K562 (cell line): ENCODE results near the gene SNCG. TPM values are rescaled to one million over a fixed set of nuclear protein-coding genes. Genes with fewer than 3 reads are reported as not detected.

ENCODE experiments used
- ATAC-seq: fragments of 200-7000 bp; cut with Tn5 transposase; 3 replicates; pipeline ENCODE4 v1.9.1; 2020; ENCODE audit warnings: moderate library complexity
- BruUV-seq: library from RNA; stranded (reverse); fragments of 400-500 nt; replicated peaks from 2 replicates; lab custom pipeline; 2021; lab: Mats Ljungman, UMichigan
- CTCF ChIA-PET: fragments of 300-600 bp; formaldehyde crosslinking; extraction: SDS; loops from one replicate; lab custom pipeline; 2021; ENCODE audit warnings: low intra/inter-chr PET ratio; lab: Yijun Ruan, JAX
- POLR2A ChIA-PET: fragments of 300-600, 350-650 bp; sonication (Branson Sonifier 250); formaldehyde crosslinking; extraction: SDS; loops from one replicate; lab custom pipeline; 2021; ENCODE audit warnings: antibody characterized with exemption, inconsistent platforms; lab: Yijun Ruan, JAX
- DNase-seq, 4 experiments: peaks; one replicate each; pipeline versions ENCODE4 v3.0.0 to v3.0.0-alpha.2; 2011 to 2018; ENCODE audit warnings: low spot score in 3 of 4, mixed read lengths in 3 of 4; ENCODE audit errors: extremely low read depth in 1 of 4
- FAIRE-seq: peaks from 2 replicates; lab custom pipeline; 2011; peaks lifted over from hg19 to GRCh38; lab: Jason Lieb, UNC
- H2AFZ ChIP-seq: 2 replicates; pipeline ENCODE4 v1.6.0; 2011; ENCODE audit warnings: low read depth, low read length, control low read depth, inconsistent platforms
- H3K27ac ChIP-seq: fragments of 200-600 bp; 3 replicates; pipeline ENCODE4 v1.8.0; 2011; ENCODE audit warnings: low read depth, mild to moderate bottlenecking, control low read depth, inconsistent platforms, low read length, moderate library complexity, mixed read lengths; ENCODE audit errors: extremely low read depth
- H3K27me3 ChIP-seq, 2 experiments: fragments of 300-600 bp in 1 of 2; 2 replicates in 1 of 2; 3 replicates in 1 of 2; pipeline versions ENCODE4 v1.6.0 to v1.8.0; 2011; ENCODE audit warnings: inconsistent platforms in 2 of 2, low read length in 2 of 2, mild to moderate bottlenecking in 1 of 2, mixed read lengths in 1 of 2, moderate library complexity in 1 of 2; ENCODE audit not compliant: control insufficient read depth in 2 of 2, insufficient read depth in 2 of 2
- H3K36me3 ChIP-seq: fragments of 300-600 bp; 3 replicates; pipeline ENCODE4 v1.8.0; 2011; ENCODE audit warnings: mild to moderate bottlenecking, low read length, inconsistent platforms; ENCODE audit not compliant: control insufficient read depth, insufficient read depth
- H3K4me1 ChIP-seq, 2 experiments: fragments of 200-600 bp in 1 of 2; replicated peaks in 1 of 2; 2 replicates in 1 of 2; 3 replicates in 1 of 2; pipeline versions ENCODE4 v1.5.1 to v1.8.0; 2011; ENCODE audit warnings: inconsistent platforms in 2 of 2, low read length in 2 of 2, mild to moderate bottlenecking in 1 of 2, mixed read lengths in 1 of 2, moderate library complexity in 1 of 2; ENCODE audit not compliant: control insufficient read depth in 2 of 2, insufficient read depth in 2 of 2
- H3K4me2 ChIP-seq: 2 replicates; pipeline ENCODE4 v1.6.1; 2011; ENCODE audit warnings: low read length, control low read depth, inconsistent platforms, mixed read lengths; ENCODE audit not compliant: insufficient read depth
- H3K4me3 ChIP-seq: fragments of 200-600 bp; sonication (generic), shearing (Covaris generic); 2 replicates; pipeline ENCODE4 v1.5.1; 2016; ENCODE audit warnings: control low read depth, inconsistent platforms
- H3K79me2 ChIP-seq: fragments of 200-600 bp; 3 replicates; pipeline ENCODE4 v1.8.0; 2011; ENCODE audit warnings: low read length, inconsistent platforms; ENCODE audit not compliant: control insufficient read depth, insufficient read depth
- H3K9ac ChIP-seq, 2 experiments: 2 replicates each; pipeline versions ENCODE4 v1.6.0 to v1.6.1; 2011; ENCODE audit warnings: low read depth in 2 of 2, low read length in 2 of 2, control low read depth in 1 of 2, inconsistent platforms in 1 of 2, mild to moderate bottlenecking in 1 of 2, mixed read lengths in 1 of 2; ENCODE audit not compliant: insufficient read depth in 1 of 2
- H3K9me1 ChIP-seq: one replicate; pipeline ENCODE4 v1.6.0; 2011; ENCODE audit warnings: inconsistent platforms, mild to moderate bottlenecking, low read length, moderate library complexity; ENCODE audit not compliant: control insufficient read depth, insufficient read depth
- H3K9me3 ChIP-seq: replicated peaks from 2 replicates; pipeline ENCODE4 v1.5.1; 2011; ENCODE audit warnings: low read depth, low read length, inconsistent platforms; ENCODE audit not compliant: control insufficient read depth, insufficient read depth
- H4K20me1 ChIP-seq: replicated peaks from 2 replicates; pipeline ENCODE4 v1.6.1; 2011; ENCODE audit warnings: low read length, inconsistent platforms, mixed read lengths; ENCODE audit not compliant: control insufficient read depth, insufficient read depth
- FOSL1 ChIP-seq: fragments of 200-800 bp; sonication (Bioruptor generic); conservative IDR thresholded peaks from 2 replicates; pipeline ENCODE4 v1.6.1; 2016; ENCODE audit warnings: missing genetic modification characterization, missing compliant biosample characterization
- FOXJ3 ChIP-seq: sonication (generic); formaldehyde crosslinking; IDR thresholded peaks from 2 replicates; pipeline ENCODE4 v1.4.0; 2020; ENCODE audit warnings: mild to moderate bottlenecking, missing genetic modification reagents
- HMG20A ChIP-seq: fragments of 450-650 bp; formaldehyde crosslinking; conservative IDR thresholded peaks from 2 replicates; pipeline ENCODE4 v1.4.0; 2020; ENCODE audit warnings: mild to moderate bottlenecking, mixed read lengths
- SMARCA4 ChIP-seq: fragments of 450-650 bp; IDR thresholded peaks from 2 replicates; pipeline ENCODE4 v1.6.1; 2016
- WGBS: fragments of 100-300 bp; shearing (Covaris generic); methylation state at CpG from one replicate; pipeline ENCODE4 v1.1.6; 2016; ENCODE audit warnings: low coverage, mixed read lengths; ENCODE audit not compliant: insufficient coverage; ENCODE audit errors: missing lambda C conversion rate; 5-methylcytosine and 5-hydroxymethylcytosine counted together
- in situ Hi-C: fragments of 300-500 bp; cut with MboI; formaldehyde crosslinking; loops from 4 replicates; pipeline ENCODE4 v1.15.0; 2018; ENCODE audit warnings: inconsistent platforms, mixed read lengths
- intact Hi-C: fragments of 100-400 bp; cut with micrococcal nuclease; formaldehyde crosslinking; loops from 2 replicates; pipeline ENCODE4 v1.14.2; 2022
- polyA plus RNA-seq, 8 experiments: library from polyadenylated mRNA; depleted of rRNA in 4 of 8; stranded (reverse) in 5 of 8; unstranded in 3 of 8; fragments of >200 nt; fragmentation: Nextera tagmentation in 2 of 8; fragmentation: Illumina TruSeq in 1 of 8; extraction: Ambion mirVana in 2 of 8; extraction: Trizol in 1 of 8; gene quantifications; 2 replicates each; pipeline versions ENCODE4 v1.2.1 to v1.2.3, GENCODE V29; 2011 to 2014; ENCODE audit warnings: inconsistent platforms in 1 of 8, missing spikeins in 1 of 8
- total RNA-seq, 7 experiments: library from RNA; depleted of rRNA in 6 of 7; stranded (reverse); fragments of >200 nt in 6 of 7; fragmentation: Illumina TruSeq in 2 of 7; extraction: Trizol in 2 of 7; gene quantifications; 2 replicates each; pipeline versions ENCODE4 v1.2.1 to v1.2.3, GENCODE V29; 2011 to 2021; ENCODE audit warnings: low replicate concordance in 1 of 7
- TF ChIP-seq, protein P1 (sequence below), 2 experiments: fragments of 450-650 bp in 1 of 2; sonication (generic) in 1 of 2; formaldehyde crosslinking in 1 of 2; IDR thresholded peaks in 1 of 2; conservative IDR thresholded peaks in 1 of 2; 2 replicates each; pipeline versions ENCODE4 v1.6.1 to v1.8.1; 2016 to 2023; ENCODE audit warnings: mild to moderate bottlenecking in 2 of 2, moderate library complexity in 2 of 2, inconsistent platforms in 1 of 2, missing genetic modification reagents in 1 of 2

SNCG gene
- total and polyA plus RNA-seq, 9 of the 15 experiments (the other 6 are each of a cell fraction or from before 2014, with no cell fraction given), result 9.8 to 146 (median 93.6) TPM

DNA sequence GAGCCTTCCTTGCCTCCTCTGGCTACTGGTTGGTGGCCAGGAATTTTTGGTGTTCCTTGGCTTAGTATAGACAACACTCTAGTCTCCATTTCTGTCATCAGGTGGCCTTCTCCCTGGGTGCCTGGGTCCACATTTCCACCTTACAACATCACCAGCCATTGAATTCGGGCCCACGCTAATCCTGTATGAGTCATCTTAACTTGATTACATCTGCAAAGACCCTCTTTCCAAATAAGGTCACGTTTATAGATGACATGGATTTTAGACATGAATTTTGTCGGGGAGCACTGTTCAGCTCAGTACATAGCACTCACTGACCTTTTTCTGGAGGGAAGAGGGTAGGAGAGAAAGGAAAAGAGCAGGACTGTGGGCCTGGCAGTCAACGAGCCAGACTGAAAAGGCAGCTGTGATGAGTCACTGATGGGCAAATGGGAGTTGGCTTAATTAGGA is 40.4 kb upstream of the SNCG start:
- Histone ChIP-seq H3K9me3 (no peaks in the 10 kb centered on the region), H3K4me1 (no peaks in the 10 kb centered on the region; a peak in 1 of 5 replicates), H3K4me3 (no peak overlapping the region), H3K27ac (0 out of 3 replicates have a peak overlapping the region, but pooled peaks have one; percentile 22), H3K4me2 (no peak overlapping the region), H3K27me3 (no peaks in the 10 kb centered on the region), H3K36me3 (peaks cover 53% of the 10 kb centered on the region), H3K9me1 (no peaks in the 10 kb centered on the region), H4K20me1 (no peaks in the 10 kb centered on the region), H2AFZ (no peak overlapping the region), H3K9ac (no peak overlapping the region)
- DNase-seq, result no peak
- POLR2A ChIA-PET, result no interaction called here
- in situ Hi-C loops, result no loop called here
- ATAC-seq, result no peak
- intact Hi-C loops, result no loop called here
- 29% methylated on average over 5 of the region's 5 CpGs for WGBS
- CTCF ChIA-PET, result no interaction called here
- no peak for FAIRE-seq
- TF ChIP-seq FOXJ3 (CRISPR knock-in tag) (no peak), FOSL1 (tag) (peak; percentile 48; the same call in 1 of the 2 replicates), SMARCA4 (no peak)
- TF ChIP-seq, protein P1, sequence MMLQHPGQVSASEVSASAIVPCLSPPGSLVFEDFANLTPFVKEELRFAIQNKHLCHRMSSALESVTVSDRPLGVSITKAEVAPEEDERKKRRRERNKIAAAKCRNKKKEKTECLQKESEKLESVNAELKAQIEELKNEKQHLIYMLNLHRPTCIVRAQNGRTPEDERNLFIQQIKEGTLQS (IDR thresholded peaks at IDR 0.05), result peak; percentile 69
- TF ChIP-seq, protein P1 (CRISPR knock-in tag; conservative IDR thresholded peaks at IDR 0.05), result no peak
- TF ChIP-seq, all 486 proteins: peak for 2
- no peaks in the 10 kb centered on the region for H3K79me2 ChIP-seq
- BruUV-seq, result no TSS peak

DNA sequence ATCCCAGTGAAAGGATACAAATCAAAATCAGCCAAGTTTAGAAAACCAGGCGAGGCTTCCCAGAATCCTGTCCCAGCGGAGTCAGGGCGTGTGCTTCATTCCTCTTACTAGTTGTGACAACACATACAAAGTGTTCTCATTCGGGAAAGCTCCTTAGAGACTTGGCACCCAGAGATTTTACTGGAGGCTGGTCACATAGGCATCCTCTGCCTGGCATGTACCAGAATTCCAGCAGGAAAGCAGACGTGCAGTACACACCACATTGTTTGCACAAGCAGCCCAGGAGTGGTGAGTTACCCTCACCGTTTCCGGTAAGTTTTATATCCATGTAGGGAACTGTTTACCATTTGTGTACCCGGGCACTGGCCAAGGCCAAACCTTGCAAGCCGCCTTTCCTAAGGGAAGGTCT is 35.8 kb upstream of the SNCG start:
- CTCF ChIA-PET, result interaction anchor here (0.6 kb wide), 1 partner anchor 234 kb away, joined by 8 read pairs; no protein-coding TSS in a partner anchor

More for the DNA sequence above, 35.8 kb upstream of the SNCG start:
- TF ChIP-seq HMG20A (CRISPR knock-in tag), result no peak
- intact Hi-C loops (no loop called here), in situ Hi-C loops (no loop called here)
- POLR2A ChIA-PET, result no interaction called here
- Histone ChIP-seq H2AFZ (no peak overlapping the region), H3K27ac (no peak overlapping the region), H3K9me1 (no peaks in the 10 kb centered on the region), H3K27me3 (no peaks in the 10 kb centered on the region), H3K4me3 (no peak overlapping the region), H3K4me2 (no peak overlapping the region), H3K9me3 (no peaks in the 10 kb centered on the region), H3K79me2 (no peaks in the 10 kb centered on the region), H3K36me3 (peaks cover 35% of the 10 kb centered on the region), H4K20me1 (no peaks in the 10 kb centered on the region), H3K9ac (no peak overlapping the region), H3K4me1 (no peaks in the 10 kb centered on the region)
- 91% methylated on average over 9 of the region's 9 CpGs for WGBS
- DNase-seq (no peak), ATAC-seq (no peak), FAIRE-seq (no peak)
- BruUV-seq, result no TSS peak
